NCI-H748 (cell line): ENCODE results near the gene AGAP1.
"Not testable (repeated sequence)": the region's sequence is repeated elsewhere in the genome, so short reads cannot be mapped to it uniquely, and the experiment has no call there.

Source experiments
- DNase-seq: peaks from one replicate; lab custom pipeline; 2025; ENCODE audit not compliant: unreplicated experiment; lab: John Stamatoyannopoulos, UW

AGAP1 gene

DNA sequence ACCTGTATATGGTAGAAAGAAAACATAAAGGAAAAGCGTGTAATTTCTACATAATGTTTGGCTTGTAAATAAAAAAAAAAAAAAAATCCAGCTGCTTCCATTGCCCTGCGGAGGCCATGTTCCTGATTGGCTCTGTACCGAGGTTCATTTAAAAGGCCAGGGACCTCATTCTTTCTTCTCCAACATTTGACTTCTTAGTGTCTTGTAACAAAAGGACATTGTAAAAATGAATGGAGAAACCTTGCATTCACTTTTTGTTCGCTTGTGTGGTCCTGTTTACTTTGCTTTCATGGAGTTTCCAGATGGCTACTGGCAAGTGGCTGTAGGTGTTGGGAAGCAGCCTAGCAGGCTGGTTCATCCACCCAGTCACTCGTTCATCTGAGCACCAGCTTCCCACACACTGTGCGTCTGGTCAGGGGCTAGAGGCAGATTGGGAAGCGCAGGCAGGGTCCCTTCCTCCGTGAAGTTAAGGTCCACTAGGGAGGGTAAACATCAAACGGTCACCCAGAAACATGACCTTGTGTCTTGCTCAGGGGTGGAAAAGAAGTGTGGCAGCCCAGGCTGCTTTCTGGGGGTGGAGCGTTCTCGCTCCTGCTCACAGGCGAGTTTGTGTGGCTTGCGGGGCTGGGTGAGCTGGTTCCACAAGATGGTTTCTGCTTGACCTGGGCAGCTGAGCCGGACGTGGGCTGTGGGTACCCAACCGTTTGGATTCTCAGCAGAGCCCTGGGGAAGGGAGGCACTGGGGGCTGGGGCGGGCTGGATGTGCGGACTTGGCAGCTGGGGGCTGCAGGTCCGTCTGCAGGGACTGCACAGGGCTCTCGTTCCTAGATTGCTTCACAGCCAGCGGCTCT is 260.7 kb downstream of the AGAP1 start:
- DNase-seq: no peak

DNA sequence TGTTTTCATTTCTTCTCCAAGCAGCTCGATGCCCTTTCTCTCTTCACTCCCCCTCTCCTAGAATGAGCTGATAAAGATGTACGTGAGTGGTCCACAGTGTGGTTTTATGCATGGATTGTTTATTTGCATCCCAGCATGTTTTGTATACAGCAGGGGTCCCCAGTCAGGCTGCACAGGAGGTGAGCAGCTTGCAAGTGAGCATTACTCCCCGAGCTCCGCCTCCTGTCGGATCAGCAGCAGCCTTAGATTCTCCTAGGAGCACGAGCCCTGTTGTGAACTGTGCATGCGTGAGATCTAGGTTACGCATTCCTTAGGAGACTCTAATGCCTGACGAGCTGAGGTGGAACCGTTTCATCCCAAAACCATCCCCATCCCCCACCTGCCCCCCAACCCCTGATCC is 262.6 kb downstream of the AGAP1 start:
- no peak for DNase-seq

DNA sequence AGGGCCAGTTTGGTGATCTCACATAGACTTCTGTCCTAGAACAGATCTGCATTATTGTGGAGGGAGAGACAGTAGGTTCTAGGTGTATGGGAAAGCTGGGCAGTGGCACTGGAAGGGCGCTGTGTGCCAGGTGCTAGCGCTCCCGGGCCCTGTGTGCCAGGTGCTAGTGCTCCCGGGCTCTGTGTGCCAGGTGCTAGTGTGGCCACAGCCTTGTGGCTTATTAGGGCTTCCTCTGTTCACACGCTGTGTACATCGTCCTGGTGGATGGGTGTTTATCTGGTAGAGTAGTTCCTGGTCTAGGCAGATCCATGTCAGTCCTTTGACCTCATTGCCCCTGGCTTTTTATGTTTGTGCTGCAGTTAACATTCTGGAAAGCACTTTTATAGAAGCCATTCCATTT is 263.4 kb downstream of the AGAP1 start:
- no peak for DNase-seq

DNA sequence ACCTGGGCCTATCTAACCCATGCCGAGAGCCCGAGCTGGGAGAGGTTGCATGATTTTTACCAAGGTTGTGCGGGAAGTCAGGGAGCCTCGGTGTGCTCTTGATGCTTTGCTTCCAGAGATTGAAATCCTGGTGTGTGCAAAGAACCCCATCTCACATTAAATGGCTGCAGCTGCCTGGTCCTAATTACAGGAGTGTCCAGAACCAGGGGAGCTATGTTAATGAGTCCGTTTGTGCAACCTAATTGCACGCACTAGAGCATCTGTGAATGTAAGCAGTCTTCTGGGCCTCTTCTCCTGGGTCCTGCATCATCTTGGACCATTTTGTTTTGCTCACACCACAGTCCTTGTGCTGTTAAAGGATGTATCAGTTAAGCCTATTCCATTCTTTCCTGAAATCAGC is 263.8 kb downstream of the AGAP1 start:
- DNase-seq: no peak

DNA sequence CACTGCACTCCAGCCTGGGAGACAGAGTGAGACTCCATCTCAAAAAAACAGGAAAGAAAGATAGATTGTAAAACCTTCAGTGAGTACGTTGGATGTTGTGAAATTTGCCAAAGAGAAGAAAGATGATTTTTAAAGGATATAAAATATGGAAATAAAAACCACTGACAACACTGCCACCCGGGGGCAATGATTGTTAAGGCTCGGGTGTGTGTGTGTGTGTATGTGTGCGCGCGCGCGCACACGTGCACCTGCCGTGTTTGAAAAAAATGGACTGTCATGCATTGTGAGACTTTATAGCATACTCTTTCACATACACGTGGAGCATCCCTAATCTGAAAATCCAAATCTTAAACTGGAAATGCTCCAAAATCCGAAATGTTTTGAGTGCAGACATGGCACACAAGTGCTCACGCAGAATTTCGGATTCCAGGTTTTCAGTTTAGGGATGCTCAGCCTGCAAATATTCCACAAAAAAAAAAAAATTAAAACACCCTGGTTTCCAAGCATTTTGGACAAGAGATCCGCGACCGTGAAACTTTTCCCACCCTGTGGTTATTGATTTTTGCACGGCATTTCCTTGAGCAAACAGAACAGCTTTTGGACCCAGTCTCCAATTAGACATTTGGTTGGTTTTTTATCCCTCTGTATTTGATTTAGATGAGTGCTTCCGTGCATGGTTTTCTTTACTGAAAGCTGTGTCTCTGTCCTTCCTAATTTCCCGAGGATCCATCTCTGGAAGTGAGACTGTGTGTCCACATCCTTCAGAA is 269.2 kb downstream of the AGAP1 start:
- DNase-seq: no peak

DNA sequence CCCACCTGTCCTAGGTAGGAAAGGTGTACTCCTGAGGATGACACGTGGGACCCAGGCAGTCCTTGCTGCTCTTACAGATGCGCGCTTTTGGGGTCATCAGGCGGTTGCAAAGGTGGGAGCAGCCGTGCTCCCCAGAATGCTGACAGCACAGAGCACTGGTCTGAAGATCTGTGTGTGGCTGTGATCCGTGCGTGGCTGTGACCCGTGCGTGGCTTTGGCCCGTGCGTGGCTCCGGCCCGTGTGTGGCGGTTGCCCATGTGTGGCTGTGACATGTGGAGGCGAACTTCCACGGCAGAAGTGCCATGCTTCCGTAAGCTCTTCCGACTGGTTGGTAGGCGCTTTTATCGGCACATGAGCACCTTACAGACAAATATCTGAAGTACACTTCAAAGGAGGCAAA is 270.0 kb downstream of the AGAP1 start:
- no peak for DNase-seq

DNA sequence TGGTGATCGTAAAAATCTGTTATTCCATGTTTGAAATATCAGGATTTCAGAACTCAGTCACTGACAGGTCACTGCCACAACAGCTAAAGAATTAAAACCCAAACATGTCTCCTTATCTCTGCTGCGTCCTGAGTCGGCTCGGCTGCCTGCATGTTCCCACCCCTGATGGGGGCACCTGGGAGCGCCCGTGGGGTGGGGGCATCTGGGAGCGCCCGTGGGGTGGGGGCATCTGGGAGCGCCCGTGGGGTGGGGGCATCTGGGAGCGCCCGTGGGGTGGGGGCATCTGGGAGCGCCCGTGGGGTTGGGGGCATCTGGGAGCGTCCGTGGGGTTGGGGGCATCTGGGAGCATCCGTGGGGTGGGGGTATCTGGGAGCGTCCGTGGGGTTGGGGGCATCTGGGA is 270.6 kb downstream of the AGAP1 start:
- not testable (repeated sequence) for DNase-seq

DNA sequence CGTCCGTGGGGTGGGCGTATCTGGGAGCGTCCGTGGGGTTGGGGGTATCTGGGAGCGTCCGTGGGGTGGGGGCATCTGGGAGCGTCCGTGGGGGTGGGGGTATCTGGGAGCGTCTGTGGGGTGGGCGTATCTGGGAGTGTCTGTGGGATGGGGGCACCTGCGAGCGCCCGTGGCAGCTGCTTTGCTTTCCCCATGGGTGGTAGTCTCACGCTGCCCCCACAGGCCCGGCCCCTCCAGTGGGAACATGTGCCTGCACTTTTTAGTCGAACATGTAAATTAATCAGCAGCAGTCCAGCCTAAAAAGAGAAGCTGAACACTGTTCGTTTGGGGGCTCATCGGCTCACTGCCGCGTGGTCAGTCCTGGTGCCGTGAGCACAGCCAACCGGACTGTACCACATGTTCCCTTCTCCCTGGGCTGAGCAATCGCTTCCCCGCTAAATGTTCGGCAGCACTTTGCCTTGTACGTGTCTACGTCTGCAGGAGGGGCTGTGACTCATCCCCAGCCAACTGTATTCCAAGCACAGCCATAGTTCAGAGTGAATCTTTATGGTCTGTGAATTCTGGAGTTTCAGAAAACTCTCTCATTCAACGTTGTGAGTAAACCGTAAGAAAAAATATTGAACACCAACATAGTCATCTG is 271.5 kb downstream of the AGAP1 start:
- DNase-seq: no peak

DNA sequence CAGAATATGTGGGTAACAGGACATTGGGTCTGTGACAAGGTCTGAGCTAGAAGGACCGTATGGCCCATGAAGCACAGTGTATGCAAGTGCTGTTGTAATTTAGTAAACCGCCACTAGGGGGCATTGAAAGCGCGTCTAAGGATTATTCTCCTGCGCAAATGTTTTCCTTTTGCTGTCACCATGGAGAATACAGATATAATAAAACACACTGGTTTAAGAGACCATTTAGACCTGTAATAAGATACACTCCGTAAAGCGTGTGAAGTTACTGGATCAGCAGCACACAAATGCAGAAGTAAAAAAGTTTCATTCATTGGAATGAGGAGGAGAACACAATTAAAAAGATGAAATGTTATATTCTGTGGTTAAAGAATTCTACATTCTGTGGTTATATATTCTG is 272.4 kb downstream of the AGAP1 start:
- peak; percentile 89 for DNase-seq

DNA sequence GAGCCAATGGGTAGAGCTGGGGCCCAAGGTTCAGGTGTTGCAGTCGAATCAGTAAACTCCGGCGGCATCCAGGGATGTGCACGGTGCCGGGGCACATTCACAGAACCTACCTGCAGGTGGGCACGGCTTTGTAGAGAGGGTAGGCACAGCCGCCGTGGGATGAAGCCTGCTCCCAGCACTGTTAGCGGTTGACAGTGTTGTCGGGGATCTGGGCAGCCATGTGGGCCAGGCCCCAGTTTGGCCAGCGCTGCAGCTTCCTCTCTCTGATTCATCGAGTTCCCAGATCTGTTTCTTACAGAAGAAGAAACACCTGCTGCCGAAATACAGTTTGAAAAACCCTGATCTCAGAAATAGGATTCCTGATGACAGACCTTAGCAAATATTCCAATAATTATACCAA is 274.8 kb downstream of the AGAP1 start:
- no peak for DNase-seq

DNA sequence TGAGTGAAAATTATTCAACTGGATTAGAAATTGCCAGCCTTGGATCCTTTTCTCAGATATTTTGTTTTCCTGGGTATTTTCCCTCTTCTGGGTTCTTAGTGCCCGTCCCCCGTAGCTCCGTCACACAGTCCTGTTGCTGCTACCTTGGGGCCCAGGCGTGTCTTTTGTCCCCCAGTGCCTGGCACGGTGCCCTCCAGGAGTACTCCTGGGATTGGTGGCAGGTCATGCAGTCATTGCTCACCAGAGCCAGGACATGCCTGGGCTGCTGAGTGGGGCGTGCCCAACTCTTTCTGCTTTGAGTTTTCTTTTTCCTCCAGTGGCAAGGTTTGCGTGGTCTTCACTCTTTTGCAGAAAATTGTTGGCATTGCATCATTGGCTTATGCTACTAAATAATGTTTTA is 275.2 kb downstream of the AGAP1 start:
- DNase-seq: no peak

DNA sequence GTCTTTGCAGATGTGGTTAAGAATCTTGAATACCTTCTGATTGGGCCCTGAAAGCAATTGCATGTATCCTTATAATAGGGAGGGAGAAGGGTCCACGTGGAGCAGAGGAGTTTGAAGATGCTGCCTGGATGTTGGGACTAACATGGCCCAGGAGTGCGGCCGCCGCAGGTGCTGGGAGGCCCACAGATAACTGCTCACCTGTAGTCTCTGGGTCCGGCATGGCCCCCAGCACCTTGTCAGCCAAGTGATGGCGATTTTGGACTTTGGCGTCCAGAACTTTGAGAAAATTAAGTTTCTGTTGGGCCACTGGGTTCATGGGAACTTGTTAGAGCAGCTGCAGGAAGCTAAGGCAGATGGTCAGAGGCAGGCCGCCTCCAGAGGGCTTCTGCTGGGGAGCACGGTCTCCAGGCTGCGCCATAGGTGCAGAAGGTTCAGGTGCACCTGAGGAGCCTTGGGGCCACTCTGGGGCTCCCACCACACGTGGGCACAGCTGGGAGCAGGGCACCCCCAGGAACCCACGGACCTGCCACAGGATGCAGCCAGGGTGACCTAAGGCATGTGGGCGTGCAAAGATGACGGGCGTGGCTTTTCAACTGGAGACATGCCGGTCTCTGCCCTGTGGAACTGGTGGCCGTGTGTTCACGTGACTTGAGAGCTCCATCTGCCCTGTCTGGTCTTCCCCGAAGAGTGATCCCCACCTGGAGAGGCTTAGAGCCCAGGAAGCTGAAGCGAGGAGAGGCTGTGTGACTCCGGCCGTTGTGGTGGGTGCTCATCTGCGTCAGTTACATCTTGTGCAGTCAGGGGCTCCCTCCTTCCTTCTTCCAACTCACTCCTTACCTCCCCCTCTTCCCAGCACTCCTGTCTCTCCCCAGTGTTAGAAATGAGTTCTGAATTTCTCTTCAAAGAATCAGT is 277.3 kb downstream of the AGAP1 start:
- no peak for DNase-seq

DNA sequence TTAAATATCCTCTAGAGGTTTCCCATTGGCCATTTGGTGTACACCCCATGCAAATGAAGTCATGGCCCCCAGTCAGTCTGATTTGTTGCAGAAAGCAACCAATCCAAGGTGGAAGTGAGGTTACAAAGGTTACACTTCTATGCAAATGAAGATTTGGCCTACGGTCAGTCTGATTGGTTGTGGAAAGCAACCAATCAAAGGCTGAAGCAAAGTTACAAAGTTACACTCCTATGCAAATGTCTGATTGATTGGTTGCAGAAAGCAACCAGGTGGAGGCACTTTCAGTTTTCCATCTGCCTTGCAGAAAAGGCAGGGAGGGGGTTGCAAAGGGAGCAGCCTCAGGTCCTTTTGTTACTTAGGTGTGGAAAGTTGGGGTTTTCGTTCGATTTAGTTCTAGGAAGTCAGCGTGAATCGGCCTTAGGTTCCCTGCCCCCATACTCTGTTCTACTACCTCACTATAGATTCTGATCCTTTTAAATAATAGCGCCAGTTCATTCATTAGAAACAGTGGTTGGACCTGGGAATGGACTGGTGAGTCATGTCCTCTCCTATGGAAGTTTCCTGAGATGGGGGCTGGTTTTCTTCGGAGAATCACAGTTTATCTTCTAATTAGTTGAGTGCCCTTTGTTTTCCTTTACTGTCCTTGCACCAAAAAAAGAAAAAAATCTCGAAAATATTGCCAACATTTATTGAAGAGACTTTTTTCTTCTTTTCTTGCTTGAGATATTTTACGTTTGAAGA is 279.5 kb downstream of the AGAP1 start:
- DNase-seq: no peak

DNA sequence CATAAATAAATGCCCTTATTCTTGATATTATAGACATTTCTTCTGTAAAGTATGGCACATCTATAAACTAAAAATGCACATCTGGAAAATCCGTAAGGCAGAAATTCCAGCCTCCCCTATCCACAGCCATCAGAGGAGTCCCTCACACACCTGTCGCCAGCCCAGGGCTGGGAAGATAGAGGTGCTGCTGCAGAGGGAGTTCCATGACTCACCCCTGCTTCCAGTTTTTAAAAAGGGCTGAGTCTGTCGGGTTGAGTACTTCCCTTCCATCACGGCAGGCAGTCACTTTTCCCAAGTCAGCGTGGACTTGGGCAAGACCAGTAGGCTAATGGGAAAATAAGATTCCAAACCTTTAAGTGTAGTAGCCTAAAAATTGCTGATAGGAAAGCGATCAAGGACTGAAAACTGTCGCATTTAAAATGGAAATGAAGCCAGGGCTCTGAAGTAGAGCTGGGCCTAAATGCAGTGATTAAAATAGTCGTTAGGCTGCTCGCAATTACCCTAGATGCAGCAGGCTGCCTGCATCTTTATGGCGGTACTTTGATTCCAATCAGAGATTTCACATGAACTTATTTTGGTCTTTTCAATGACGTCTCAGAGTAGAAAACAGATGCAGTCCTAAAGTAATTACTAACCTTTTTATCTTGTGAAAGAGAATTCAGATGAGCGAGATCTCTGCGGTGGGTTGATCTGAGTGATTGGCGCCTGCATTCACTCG is 280.5 kb downstream of the AGAP1 start:
- DNase-seq: no peak

DNA sequence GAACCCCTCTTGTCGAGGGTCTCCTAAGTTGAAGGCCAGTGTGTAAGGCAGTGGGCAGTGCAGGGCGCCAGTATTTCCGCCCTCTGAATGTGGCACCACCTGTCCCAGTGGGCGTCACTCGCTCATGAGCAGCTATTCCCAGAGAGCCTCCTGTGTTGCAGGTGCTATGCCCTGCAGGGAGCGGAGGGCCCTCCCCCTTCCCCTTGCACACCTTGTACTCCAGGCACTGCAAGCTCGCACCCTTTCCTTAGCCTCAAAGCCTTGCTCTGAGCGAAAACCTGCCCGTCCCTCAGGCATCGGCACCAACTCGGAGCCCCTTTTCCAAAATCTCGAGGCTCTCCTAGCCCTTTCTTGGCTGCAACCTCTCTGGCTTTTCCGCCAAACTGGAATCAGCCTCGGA is 282.7 kb downstream of the AGAP1 start:
- no peak for DNase-seq

DNA sequence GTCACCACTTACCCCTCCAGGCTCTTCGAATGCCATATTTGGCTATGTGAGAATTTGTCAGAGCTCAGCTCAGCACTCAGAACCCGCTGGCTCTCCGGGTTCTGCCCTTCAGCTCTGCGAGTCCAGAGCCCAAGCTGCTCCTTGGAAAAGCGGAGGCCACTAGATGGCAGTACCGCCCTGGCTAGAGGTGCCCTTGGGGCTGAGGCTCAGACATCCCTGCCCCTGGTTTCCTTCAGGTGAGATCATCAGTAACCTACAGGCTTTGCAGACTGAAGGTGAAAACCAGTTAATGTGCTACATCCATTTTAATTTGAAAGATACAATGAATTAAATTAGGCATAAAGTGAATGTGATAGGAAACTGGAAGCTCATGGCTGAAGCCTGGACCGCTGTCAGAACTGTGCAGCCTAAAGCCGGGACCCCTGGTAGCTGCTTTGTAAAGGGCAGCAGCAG is 285.6 kb downstream of the AGAP1 start:
- peak; percentile 78 for DNase-seq

DNA sequence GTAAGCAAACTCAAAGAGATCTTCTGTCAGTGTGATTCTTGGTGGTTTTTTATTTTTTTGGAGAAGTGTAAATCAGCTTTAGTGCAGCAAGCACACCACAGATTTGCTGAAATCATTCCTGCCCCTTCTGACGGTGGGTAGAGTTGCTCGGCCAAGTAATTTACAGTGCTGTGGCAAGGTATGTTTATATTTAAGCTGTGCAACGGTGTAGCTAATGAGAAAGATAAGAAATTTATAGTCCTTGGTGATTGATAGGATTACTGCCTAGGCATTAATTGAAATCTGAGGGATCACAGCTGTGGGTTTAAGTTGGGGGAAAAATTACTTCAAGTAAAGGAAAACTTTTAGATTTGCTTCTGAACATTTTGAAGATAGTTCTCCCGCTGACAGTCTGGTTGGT is 286.6 kb downstream of the AGAP1 start:
- no peak for DNase-seq

DNA sequence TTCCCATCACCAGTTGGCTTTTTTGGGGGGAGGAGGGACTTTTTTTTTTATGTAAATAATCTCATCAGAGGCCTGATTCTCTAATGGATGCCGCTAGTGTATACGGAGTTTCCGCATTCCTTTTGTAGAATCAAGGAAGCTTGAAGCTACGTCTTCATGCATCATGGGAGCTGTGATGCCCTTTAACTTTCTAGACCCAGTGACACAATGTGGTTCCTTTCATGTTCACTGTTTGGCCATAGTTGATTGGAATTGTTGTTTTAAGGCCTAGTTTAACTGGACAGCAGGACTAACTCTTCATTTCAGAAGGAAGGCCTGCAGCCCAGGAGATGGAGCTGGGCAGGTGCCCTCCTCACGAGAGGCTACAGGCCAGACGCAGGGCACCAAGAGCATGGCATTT is 287.9 kb downstream of the AGAP1 start:
- DNase-seq: no peak

DNA sequence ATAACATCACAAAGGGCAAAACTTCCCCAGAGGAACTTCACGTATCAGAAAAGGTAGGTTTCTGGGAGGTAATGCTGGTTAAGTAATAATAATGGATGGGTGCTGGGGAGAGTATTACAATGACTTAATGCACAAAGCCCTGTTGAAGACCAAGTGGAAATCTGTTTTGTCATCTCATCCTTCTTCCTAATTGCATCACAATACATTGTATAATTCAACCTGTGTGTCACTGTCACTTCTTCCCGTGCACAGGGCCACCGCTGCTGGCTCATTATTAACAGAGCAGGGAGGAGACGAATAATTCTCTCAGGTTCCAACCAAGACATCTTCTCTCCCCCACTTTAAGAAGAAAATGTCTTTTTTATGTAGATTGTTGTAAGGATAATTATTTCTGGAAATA is 290.9 kb downstream of the AGAP1 start:
- DNase-seq: no peak

DNA sequence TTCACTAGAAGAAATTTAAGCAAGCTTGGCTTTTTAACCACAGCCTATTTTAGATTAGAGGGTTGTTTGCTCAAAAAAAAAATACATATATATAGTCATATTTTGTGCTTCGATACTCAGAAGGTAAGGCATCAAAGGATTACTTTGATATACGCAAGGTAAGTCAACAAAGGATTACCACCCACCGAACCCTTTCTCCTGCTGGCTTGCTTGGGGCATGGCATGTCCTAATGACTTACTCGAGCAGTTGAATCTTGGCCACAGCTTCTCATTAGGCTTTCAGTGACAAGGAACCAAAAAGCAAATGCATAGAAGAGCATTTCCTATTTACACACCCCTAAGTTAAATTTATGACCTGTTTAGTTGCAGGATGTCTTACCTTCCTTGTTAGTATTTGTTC is 295.7 kb downstream of the AGAP1 start:
- DNase-seq: no peak
